Calu3 (cell line): Measurements from ENCODE around the gene CCDC87. TPM values are rescaled to one million over a fixed set of nuclear protein-coding genes. Genes with fewer than 3 reads are reported as not detected.

Experiments used
- BruUV-seq: library from RNA; stranded (reverse); fragments of 400-500 nt; replicated peaks from 2 replicates; lab custom pipeline; 2021; lab: Mats Ljungman, UMichigan
- CTCF ChIA-PET: fragments of 300-600 bp; sonication (Branson Sonifier 250); formaldehyde crosslinking; loops from one replicate; lab custom pipeline; 2022; ENCODE audit warnings: antibody characterized with exemption; lab: Charles Lee
- DNase-seq: peaks from one replicate; pipeline ENCODE4 v3.0.0; 2022
- H3K27ac Mint-ChIP-seq: one replicate; pipeline ENCODE4 v1.8.0; 2022; ENCODE audit warnings: mixed read lengths; ENCODE audit not compliant: unreplicated experiment
- H3K27me3 Mint-ChIP-seq: one replicate; pipeline ENCODE4 v1.8.0; 2022; ENCODE audit warnings: mixed read lengths; ENCODE audit not compliant: unreplicated experiment
- H3K36me3 Mint-ChIP-seq: one replicate; pipeline ENCODE4 v1.8.0; 2022; ENCODE audit warnings: mild to moderate bottlenecking, moderate library complexity, mixed read lengths; ENCODE audit not compliant: insufficient read depth, unreplicated experiment
- H3K4me1 Mint-ChIP-seq: one replicate; pipeline ENCODE4 v1.8.0; 2022; ENCODE audit warnings: mild to moderate bottlenecking, low read depth, mixed read lengths; ENCODE audit not compliant: unreplicated experiment
- H3K4me3 Mint-ChIP-seq: one replicate; pipeline ENCODE4 v1.8.0; 2022; ENCODE audit warnings: mild to moderate bottlenecking, low read depth, moderate library complexity, mixed read lengths; ENCODE audit not compliant: unreplicated experiment
- H3K9me3 Mint-ChIP-seq: one replicate; pipeline ENCODE4 v1.8.0; 2022; ENCODE audit warnings: low read depth, mixed read lengths; ENCODE audit not compliant: unreplicated experiment
- CTCF ChIP-seq: fragments of 200-600 bp; IDR thresholded peaks from one replicate; pipeline ENCODE4 v1.8.0; 2022; ENCODE audit warnings: antibody characterized with exemption; ENCODE audit not compliant: unreplicated experiment
- intact Hi-C: fragments of 100-400 bp; cut with micrococcal nuclease; formaldehyde crosslinking; loops from one replicate; pipeline ENCODE4 v1.10.0; 2022; ENCODE audit not compliant: unreplicated experiment
- total RNA-seq: library from RNA; stranded (reverse); gene quantifications from 2 replicates; pipeline ENCODE4 v1.2.3, GENCODE V29; 2022

Gene CCDC87
- total RNA-seq, 1 experiment from 2014 or later = 1.0 TPM

GRCh38 chr11:66549696-66550095, 43.2 kb downstream of the CCDC87 start:
- no peaks in the 10 kb centered on the region for H3K4me1 Mint-ChIP-seq
- H3K27me3 Mint-ChIP-seq = peaks cover 37% of the 10 kb centered on the region
- no peak for DNase-seq
- H3K36me3 Mint-ChIP-seq = peaks cover 12% of the 10 kb centered on the region
- no peak overlapping the region for H3K4me3 Mint-ChIP-seq
- BruUV-seq = no TSS peak
- intact Hi-C loops = no loop called here
- H3K9me3 Mint-ChIP-seq = no peaks in the 10 kb centered on the region
- no peak for TF ChIP-seq CTCF
- H3K27ac Mint-ChIP-seq = no peak overlapping the region
- CTCF ChIA-PET = no interaction called here

GRCh38 chr11:66548774-66549630, 43.9 kb downstream of the CCDC87 start:
- intact Hi-C loops = no loop called here
- CTCF ChIA-PET = interaction anchor here (0.7 kb wide), 1 partner anchor 120 kb away, joined by 3 read pairs; no protein-coding TSS in a partner anchor
- H3K9me3 Mint-ChIP-seq = no peaks in the 10 kb centered on the region
- no peak for TF ChIP-seq CTCF
- no peak overlapping the region for H3K4me3 Mint-ChIP-seq
- no peak overlapping the region for H3K27ac Mint-ChIP-seq
- H3K36me3 Mint-ChIP-seq = peaks cover 12% of the 10 kb centered on the region
- no TSS peak for BruUV-seq
- H3K4me1 Mint-ChIP-seq = peaks cover 6% of the 10 kb centered on the region
- DNase-seq = no peak
- peaks cover 31% of the 10 kb centered on the region for H3K27me3 Mint-ChIP-seq

GRCh38 chr11:66548041-66548440, 44.8 kb downstream of the CCDC87 start:
- BruUV-seq = no TSS peak

GRCh38 chr11:66547662-66548009, 45.2 kb downstream of the CCDC87 start:
- Mint-ChIP-seq H3K4me1 (peaks cover 6% of the 10 kb centered on the region), H3K4me3 (no peak overlapping the region), H3K36me3 (peaks cover 12% of the 10 kb centered on the region), H3K27ac (no peak overlapping the region), H3K27me3 (peaks cover 31% of the 10 kb centered on the region), H3K9me3 (no peaks in the 10 kb centered on the region)
- BruUV-seq = no TSS peak
- TF ChIP-seq CTCF = no peak
- intact Hi-C loops = no loop called here
- CTCF ChIA-PET = no interaction called here
- no peak for DNase-seq

More at GRCh38 chr11:66548041-66548440, 44.8 kb downstream of the CCDC87 start:
- Mint-ChIP-seq H3K27ac (no peak overlapping the region), H3K9me3 (no peaks in the 10 kb centered on the region), H3K36me3 (peaks cover 12% of the 10 kb centered on the region), H3K4me1 (peaks cover 6% of the 10 kb centered on the region), H3K27me3 (peaks cover 31% of the 10 kb centered on the region), H3K4me3 (no peak overlapping the region)
- intact Hi-C loops = no loop called here
- CTCF ChIA-PET = no interaction called here
- no peak for DNase-seq
- TF ChIP-seq CTCF = no peak
